Measurements from ENCODE around the gene OTX2. TPM values are rescaled to one million over a fixed set of nuclear protein-coding genes. Genes with fewer than 3 reads are reported as not detected.

Gene OTX2
- total RNA-seq, 2 donors from 2014 or later = not detected

DNA sequence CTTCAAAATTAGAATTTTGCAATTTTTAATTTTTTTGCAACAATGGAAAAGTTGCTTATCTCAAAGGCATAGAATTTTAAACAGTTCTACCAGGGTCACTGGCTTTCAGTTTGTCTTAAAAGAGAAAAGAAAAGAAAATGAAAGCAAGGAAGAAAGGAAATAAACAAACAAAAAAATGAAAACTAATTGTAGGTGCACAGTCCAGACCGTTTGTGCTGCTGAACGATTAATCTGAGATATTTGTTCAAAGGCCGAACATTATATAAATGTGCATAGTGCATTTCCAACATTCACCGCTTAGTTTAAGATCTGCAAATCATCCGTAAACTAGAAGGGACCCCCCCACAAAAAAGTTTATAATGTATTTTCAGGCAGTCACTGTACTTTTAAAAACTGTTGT lies 5.5 kb upstream of the OTX2 start:
- Histone ChIP-seq H3K36me3 (no peaks in the 10 kb centered on the region), H3K9me3 (no peaks in the 10 kb centered on the region), H3K4me1 (no peaks in the 10 kb centered on the region), H3K27me3 (peaks cover 26 to 43% of the 10 kb centered on the region in 2 donors), H3K4me3 (no peak overlapping the region), H3K27ac (no peak overlapping the region)
- DNase-seq (ENCODE audit: low spot score) = no peak
- TF ChIP-seq, protein P1, sequence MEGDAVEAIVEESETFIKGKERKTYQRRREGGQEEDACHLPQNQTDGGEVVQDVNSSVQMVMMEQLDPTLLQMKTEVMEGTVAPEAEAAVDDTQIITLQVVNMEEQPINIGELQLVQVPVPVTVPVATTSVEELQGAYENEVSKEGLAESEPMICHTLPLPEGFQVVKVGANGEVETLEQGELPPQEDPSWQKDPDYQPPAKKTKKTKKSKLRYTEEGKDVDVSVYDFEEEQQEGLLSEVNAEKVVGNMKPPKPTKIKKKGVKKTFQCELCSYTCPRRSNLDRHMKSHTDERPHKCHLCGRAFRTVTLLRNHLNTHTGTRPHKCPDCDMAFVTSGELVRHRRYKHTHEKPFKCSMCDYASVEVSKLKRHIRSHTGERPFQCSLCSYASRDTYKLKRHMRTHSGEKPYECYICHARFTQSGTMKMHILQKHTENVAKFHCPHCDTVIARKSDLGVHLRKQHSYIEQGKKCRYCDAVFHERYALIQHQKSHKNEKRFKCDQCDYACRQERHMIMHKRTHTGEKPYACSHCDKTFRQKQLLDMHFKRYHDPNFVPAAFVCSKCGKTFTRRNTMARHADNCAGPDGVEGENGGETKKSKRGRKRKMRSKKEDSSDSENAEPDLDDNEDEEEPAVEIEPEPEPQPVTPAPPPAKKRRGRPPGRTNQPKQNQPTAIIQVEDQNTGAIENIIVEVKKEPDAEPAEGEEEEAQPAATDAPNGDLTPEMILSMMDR (IDR thresholded peaks at IDR 0.05) = no peak

DNA sequence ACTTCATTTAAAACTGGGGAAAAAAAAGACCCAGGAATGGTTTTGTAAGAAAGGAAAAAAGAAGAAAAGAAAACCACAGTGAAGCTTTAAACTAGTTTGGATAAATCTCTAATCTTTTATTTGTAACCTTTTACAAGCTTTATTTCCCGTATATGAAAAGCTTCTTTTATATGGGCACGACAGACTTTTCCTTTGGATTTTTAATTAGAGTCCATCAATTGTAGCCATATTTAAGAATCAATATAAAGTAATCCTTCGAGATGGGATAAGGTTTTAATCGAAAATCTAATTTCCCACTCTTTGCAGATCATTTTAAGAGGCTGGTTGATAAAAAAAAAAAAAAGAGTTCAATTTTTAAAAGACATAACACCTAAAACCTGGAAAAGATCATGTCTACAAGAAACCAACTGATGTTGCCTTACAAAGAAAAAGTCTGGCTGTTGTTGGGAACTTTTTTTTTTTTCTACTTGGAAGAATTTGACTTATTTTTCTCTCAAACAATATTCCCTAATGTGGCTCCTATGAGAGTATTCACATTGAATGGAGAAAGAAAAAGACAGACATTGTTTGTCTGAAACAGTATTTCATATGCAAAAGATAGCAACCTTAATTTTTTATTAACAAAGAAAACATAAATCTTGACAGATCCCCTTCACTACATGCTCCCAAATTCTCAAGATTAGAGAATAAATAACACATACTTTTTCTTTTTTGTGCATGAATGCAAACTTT lies 4.9 kb upstream of the OTX2 start:
- Histone ChIP-seq H3K9me3 (no peaks in the 10 kb centered on the region), H3K36me3 (no peaks in the 10 kb centered on the region), H3K27me3 (peaks cover 31 to 45% of the 10 kb centered on the region in 2 donors), H3K27ac (no peak overlapping the region), H3K4me1 (no peaks in the 10 kb centered on the region), H3K4me3 (no peak overlapping the region)
- no peak for DNase-seq (ENCODE audit: low spot score)
- TF ChIP-seq, protein P1 (IDR thresholded peaks at IDR 0.05) = no peak

DNA sequence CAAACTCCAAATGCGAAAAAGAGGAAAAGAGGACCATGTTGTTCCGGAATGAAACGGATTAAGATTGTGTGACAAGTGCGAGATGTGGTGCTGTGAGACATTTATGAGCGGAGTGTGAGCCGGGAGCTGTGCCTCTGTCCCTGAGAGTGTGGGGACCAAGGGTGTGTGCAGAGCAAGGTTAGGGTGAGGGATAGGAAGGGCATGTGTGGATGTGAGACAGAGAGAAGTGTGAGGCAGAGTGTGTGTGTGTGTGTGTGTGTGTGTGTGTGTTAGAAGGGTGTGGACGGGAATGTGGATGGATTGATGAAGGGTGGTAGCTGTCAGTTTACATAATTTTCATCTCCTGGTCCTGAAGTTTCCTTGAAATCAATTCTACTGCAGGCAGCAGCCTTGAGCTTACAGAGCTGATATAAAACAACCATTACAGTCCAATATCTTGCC lies 4.3 kb upstream of the OTX2 start:
- Histone ChIP-seq H3K4me1 (peaks cover 0 to 3% of the 10 kb centered on the region in 2 donors), H3K27ac (no peak overlapping the region), H3K9me3 (no peaks in the 10 kb centered on the region), H3K27me3 (peaks cover 37 to 51% of the 10 kb centered on the region in 2 donors), H3K4me3 (no peak overlapping the region), H3K36me3 (no peaks in the 10 kb centered on the region)
- no peak for DNase-seq (ENCODE audit: low spot score)
- TF ChIP-seq, protein P1 (IDR thresholded peaks at IDR 0.05) = no peak

DNA sequence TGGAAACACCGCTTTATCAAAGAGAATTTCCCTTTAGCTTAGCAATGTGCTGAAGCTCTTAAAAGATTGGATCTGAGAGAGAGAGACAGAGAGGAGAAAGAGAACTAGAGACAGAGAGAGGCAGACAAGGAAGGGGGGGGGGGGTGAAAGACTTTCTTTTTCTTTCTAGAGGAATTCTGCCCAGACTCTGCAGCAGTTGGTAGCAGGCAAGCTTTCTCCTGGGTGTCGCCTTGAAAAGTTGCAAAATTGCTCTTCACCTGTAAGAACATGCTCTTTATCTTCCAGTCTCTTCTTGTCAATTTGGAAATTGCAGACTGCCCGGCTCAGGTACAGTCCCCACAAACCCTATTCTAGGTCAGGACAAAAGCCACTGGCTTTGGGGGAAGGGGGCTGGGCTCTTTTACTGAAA lies 2.9 kb upstream of the OTX2 start:
- no peak overlapping the region for H3K4me3 ChIP-seq
- no peaks in the 10 kb centered on the region for H3K9me3 ChIP-seq
- no peaks in the 10 kb centered on the region for H3K36me3 ChIP-seq
- no peak overlapping the region for H3K27ac ChIP-seq
- TF ChIP-seq, protein P1 (IDR thresholded peaks at IDR 0.05) = no peak
- peaks cover 0 to 17% of the 10 kb centered on the region in 2 donors for H3K4me1 ChIP-seq
- no peak for DNase-seq (ENCODE audit: low spot score)
- H3K27me3 ChIP-seq = peaks cover 51 to 60% of the 10 kb centered on the region in 2 donors

DNA sequence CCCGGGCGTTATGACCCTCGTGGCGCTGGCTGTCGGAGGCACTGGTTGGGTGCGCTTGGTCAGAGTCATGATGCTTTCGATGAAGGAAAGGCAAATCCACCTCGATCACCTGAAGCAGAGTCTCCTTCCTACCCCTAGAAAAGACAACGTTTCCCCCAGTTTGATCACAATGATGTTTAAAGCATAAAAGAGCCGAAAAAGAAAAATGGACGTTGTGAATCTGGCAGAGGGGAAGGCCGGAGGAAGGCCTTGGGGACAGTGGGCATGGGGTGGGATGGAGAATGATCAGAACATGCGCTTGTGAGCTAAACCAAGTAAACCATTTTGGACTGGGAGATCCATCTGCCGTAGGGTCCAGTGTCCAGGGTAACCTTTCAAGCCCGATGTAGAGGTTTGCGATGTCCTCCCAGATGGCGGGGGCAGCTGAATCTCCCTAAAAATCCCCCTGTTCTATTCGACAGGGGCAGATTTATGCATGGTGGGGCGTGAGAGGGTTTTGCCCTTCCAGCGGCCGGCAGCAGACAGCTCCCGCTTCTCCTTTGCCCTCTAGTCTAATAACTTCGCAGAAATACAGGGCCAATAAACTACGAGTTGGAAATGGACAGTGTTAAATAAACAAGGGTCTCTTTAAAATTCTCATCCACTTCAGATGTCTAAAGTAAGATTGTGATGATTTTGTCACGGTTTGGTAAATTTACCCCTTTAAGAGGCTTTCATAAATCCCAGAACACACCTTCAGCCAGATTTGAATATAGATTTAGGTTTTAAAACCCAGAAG lies 2.3 kb upstream of the OTX2 start:
- no peak overlapping the region for H3K27ac ChIP-seq
- no peak overlapping the region for H3K4me3 ChIP-seq
- no peak for DNase-seq (ENCODE audit: low spot score)
- TF ChIP-seq, protein P1 (IDR thresholded peaks at IDR 0.05) = no peak
- H3K27me3 ChIP-seq = peaks cover 56 to 62% of the 10 kb centered on the region in 2 donors
- no peaks in the 10 kb centered on the region for H3K9me3 ChIP-seq
- H3K36me3 ChIP-seq = no peaks in the 10 kb centered on the region
- H3K4me1 ChIP-seq = peaks cover 0 to 22% of the 10 kb centered on the region in 2 donors

All from right atrium auricular region (tissue), 2 donors.